Astrocyte (in vitro differentiated cells and primary cell): ENCODE measurements around the gene KRT17. TPM values are rescaled to one million over a fixed set of nuclear protein-coding genes. Genes with fewer than 3 reads are reported as not detected.
"Not testable (repeated sequence)": the region's sequence is repeated elsewhere in the genome, so short reads cannot be mapped to it uniquely, and the experiment has no call there.

Experiments used
- DNase-seq: peaks from one replicate; pipeline ENCODE4 v3.0.0-alpha.2; 2010; ENCODE audit warnings: low read depth
- FAIRE-seq: peaks from 2 replicates; lab custom pipeline; 2011; peaks lifted over from hg19 to GRCh38; lab: Jason Lieb, UNC
- H2AFZ ChIP-seq: 2 replicates; pipeline ENCODE4 v1.6.0; 2012; ENCODE audit warnings: low read depth, low read length, inconsistent platforms
- H3K27ac ChIP-seq: 2 replicates; pipeline ENCODE4 v1.5.1; 2011; ENCODE audit warnings: low read depth, low read length, inconsistent platforms
- H3K27me3 ChIP-seq: 2 replicates; pipeline ENCODE4 v1.6.0; 2011; ENCODE audit warnings: low read length, inconsistent platforms; ENCODE audit not compliant: insufficient read depth
- H3K36me3 ChIP-seq: 2 replicates; pipeline ENCODE4 v1.5.1; 2011; ENCODE audit warnings: low read length, inconsistent platforms; ENCODE audit not compliant: insufficient read depth
- H3K4me1 ChIP-seq: 2 replicates; pipeline ENCODE4 v1.5.1; 2011; ENCODE audit warnings: low read length, inconsistent platforms; ENCODE audit not compliant: insufficient read depth
- H3K4me2 ChIP-seq: 2 replicates; pipeline ENCODE4 v1.6.0; 2012; ENCODE audit warnings: low read length, inconsistent platforms
- H3K4me3 ChIP-seq: 2 replicates; pipeline ENCODE4 v1.5.1; 2011; ENCODE audit warnings: low read depth, mild to moderate bottlenecking, low read length, inconsistent platforms; ENCODE audit not compliant: insufficient read depth
- H3K79me2 ChIP-seq: 2 replicates; pipeline ENCODE4 v1.6.0; 2012; ENCODE audit warnings: mild to moderate bottlenecking, low read length, inconsistent platforms; ENCODE audit not compliant: insufficient read depth
- H3K9ac ChIP-seq: 2 replicates; pipeline ENCODE4 v1.6.0; 2012; ENCODE audit warnings: mild to moderate bottlenecking, low read length, inconsistent platforms
- H3K9me3 ChIP-seq: 2 replicates; pipeline ENCODE4 v1.5.1; 2012; ENCODE audit warnings: low read depth, mild to moderate bottlenecking, low read length, inconsistent platforms; ENCODE audit not compliant: insufficient read depth
- H4K20me1 ChIP-seq: 2 replicates; pipeline ENCODE4 v1.6.0; 2012; ENCODE audit warnings: low read length, inconsistent platforms; ENCODE audit not compliant: insufficient read depth
- H3K27ac Mint-ChIP-seq: one replicate; pipeline ENCODE4 v1.8.0; 2021; ENCODE audit warnings: mild to moderate bottlenecking, mixed read lengths; ENCODE audit not compliant: unreplicated experiment
- H3K27me3 Mint-ChIP-seq: one replicate; pipeline ENCODE4 v1.8.0; 2021; ENCODE audit warnings: low read depth, mixed read lengths; ENCODE audit not compliant: unreplicated experiment
- H3K36me3 Mint-ChIP-seq: one replicate; pipeline ENCODE4 v1.8.0; 2021; ENCODE audit warnings: low read depth, mixed read lengths; ENCODE audit not compliant: unreplicated experiment
- H3K4me1 Mint-ChIP-seq: one replicate; pipeline ENCODE4 v1.8.0; 2021; ENCODE audit warnings: low read depth, mixed read lengths; ENCODE audit not compliant: unreplicated experiment
- H3K4me3 Mint-ChIP-seq: one replicate; pipeline ENCODE4 v1.8.0; 2021; ENCODE audit warnings: mild to moderate bottlenecking, moderate library complexity, mixed read lengths; ENCODE audit not compliant: unreplicated experiment
- H3K9me3 Mint-ChIP-seq: one replicate; pipeline ENCODE4 v1.8.0; 2021; ENCODE audit warnings: mild to moderate bottlenecking, mixed read lengths; ENCODE audit not compliant: unreplicated experiment
- CTCF ChIP-seq: IDR thresholded peaks from 2 replicates; pipeline ENCODE4 v1.5.1; 2011; ENCODE audit warnings: low read depth, mild to moderate bottlenecking, inconsistent platforms, low read length, moderate library complexity; ENCODE audit not compliant: insufficient read depth
- EZH2 ChIP-seq: IDR thresholded peaks from 2 replicates; pipeline ENCODE4 v1.6.1; 2012; ENCODE audit warnings: mild to moderate bottlenecking, low read length, inconsistent platforms; ENCODE audit not compliant: insufficient read depth
- total RNA-seq: library from RNA; stranded (reverse); gene quantifications from 2 replicates; pipeline ENCODE4 v1.2.1, GENCODE V29; 2021

KRT17 gene
- total RNA-seq, 1 donor from 2014 or later = 21.4 TPM

- Mint-ChIP-seq H3K9me3 (peaks cover 7% of the 10 kb centered on the region), H3K4me1 (no peaks in the 10 kb centered on the region), H3K4me3 (no peak within 1 kb of the TSS), H3K27ac (no peak within 1 kb of the TSS), H3K36me3 (peaks cover 4% of the 10 kb centered on the region), H3K27me3 (peaks cover 27% of the 10 kb centered on the region)
- Histone ChIP-seq H3K36me3 (no peaks in the 10 kb centered on the region), H3K79me2 (no peaks in the 10 kb centered on the region), H3K4me1 (no peaks in the 10 kb centered on the region), H4K20me1 (no peaks in the 10 kb centered on the region), H3K4me3 (no peak within 1 kb of the TSS), H3K4me2 (no peak within 1 kb of the TSS), H3K27ac (no peak within 1 kb of the TSS), H3K9me3 (no peaks in the 10 kb centered on the region), H2AFZ (no peak within 1 kb of the TSS), H3K27me3 (peaks cover 2% of the 10 kb centered on the region), H3K9ac (no peak within 1 kb of the TSS)
- TF ChIP-seq CTCF (no peak), EZH2 (no peak)
- FAIRE-seq (no peak), DNase-seq (no peak)
These were observed 37.4 kb downstream of the KRT17 start, which contains the start of gene KRT14 for GRCh38 chr17:41586863-41587495. Gene KRT14, minus strand, starts transcription at chr17:41586895. Its CDS starts 61 bp downstream, at chr17:41586834.

GRCh38 chr17:41585301-41586056, 38.9 kb downstream of the KRT17 start:
- no peaks in the 10 kb centered on the region for H4K20me1 ChIP-seq
- H3K79me2 ChIP-seq = no peaks in the 10 kb centered on the region
- no peak overlapping the region for H2AFZ ChIP-seq
- H3K4me3 ChIP-seq = no peak overlapping the region
- H3K4me1 Mint-ChIP-seq = no peaks in the 10 kb centered on the region
- no peaks in the 10 kb centered on the region for H3K4me1 ChIP-seq
- no peaks in the 10 kb centered on the region for H3K36me3 ChIP-seq
- no peak for TF ChIP-seq EZH2
- TF ChIP-seq CTCF = no peak
- DNase-seq = no peak
- H3K36me3 Mint-ChIP-seq = peaks cover 1% of the 10 kb centered on the region
- H3K27me3 Mint-ChIP-seq = peaks cover 37% of the 10 kb centered on the region
- H3K9me3 Mint-ChIP-seq = peaks cover 7% of the 10 kb centered on the region
- no peak overlapping the region for H3K4me3 Mint-ChIP-seq
- H3K27ac Mint-ChIP-seq = no peak overlapping the region
- H3K9ac ChIP-seq = no peak overlapping the region
- H3K4me2 ChIP-seq = no peak overlapping the region
- FAIRE-seq = no peak
- H3K9me3 ChIP-seq = no peaks in the 10 kb centered on the region
- H3K27me3 ChIP-seq = no peaks in the 10 kb centered on the region
- no peak overlapping the region for H3K27ac ChIP-seq

- not testable (repeated sequence) for H3K36me3 Mint-ChIP-seq, H3K9ac ChIP-seq, H3K4me3 ChIP-seq, H3K27ac Mint-ChIP-seq, H3K4me2 ChIP-seq, H3K9me3 ChIP-seq, H3K27me3 ChIP-seq, H3K4me1 Mint-ChIP-seq, H3K4me3 Mint-ChIP-seq, H3K36me3 ChIP-seq, H4K20me1 ChIP-seq, H2AFZ ChIP-seq, H3K9me3 Mint-ChIP-seq, H3K79me2 ChIP-seq, H3K27ac ChIP-seq, H3K4me1 ChIP-seq, FAIRE-seq, DNase-seq
- H3K27me3 Mint-ChIP-seq = peaks cover 41% of the 10 kb centered on the region
These were observed 39.9 kb downstream of the KRT17 start for GRCh38 chr17:41584331-41584927.
